ENCODE measurements around the gene COL6A3. TPM values are rescaled to one million over a fixed set of nuclear protein-coding genes. Genes with fewer than 3 reads are reported as not detected.

COL6A3 gene
- total RNA-seq, 1 experiment from 2014 or later, result 1.2 TPM

DNA sequence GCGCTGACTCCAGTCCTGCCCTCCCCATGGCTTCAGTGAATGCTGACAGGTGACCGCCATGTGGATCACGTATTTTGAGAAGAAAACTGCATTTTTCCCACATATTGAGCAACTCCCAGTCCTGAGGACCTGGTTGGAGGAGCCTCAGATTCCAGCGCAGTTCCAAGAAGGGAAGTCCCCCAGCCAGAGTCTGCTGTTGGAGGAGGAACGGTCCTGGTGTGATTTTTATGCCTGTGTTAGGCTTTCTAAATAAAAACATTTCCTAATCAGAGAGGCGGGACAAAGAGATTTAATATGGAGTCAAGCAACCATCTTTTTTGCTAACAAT lies 32.3 kb upstream of the COL6A3 start (continued):
- TF ChIP-seq, protein P1, sequence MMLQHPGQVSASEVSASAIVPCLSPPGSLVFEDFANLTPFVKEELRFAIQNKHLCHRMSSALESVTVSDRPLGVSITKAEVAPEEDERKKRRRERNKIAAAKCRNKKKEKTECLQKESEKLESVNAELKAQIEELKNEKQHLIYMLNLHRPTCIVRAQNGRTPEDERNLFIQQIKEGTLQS (IDR thresholded peaks at IDR 0.05), result no peak
- TF ChIP-seq, protein P2, sequence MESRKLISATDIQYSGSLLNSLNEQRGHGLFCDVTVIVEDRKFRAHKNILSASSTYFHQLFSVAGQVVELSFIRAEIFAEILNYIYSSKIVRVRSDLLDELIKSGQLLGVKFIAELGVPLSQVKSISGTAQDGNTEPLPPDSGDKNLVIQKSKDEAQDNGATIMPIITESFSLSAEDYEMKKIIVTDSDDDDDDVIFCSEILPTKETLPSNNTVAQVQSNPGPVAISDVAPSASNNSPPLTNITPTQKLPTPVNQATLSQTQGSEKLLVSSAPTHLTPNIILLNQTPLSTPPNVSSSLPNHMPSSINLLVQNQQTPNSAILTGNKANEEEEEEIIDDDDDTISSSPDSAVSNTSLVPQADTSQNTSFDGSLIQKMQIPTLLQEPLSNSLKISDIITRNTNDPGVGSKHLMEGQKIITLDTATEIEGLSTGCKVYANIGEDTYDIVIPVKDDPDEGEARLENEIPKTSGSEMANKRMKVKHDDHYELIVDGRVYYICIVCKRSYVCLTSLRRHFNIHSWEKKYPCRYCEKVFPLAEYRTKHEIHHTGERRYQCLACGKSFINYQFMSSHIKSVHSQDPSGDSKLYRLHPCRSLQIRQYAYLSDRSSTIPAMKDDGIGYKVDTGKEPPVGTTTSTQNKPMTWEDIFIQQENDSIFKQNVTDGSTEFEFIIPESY (IDR thresholded peaks at IDR 0.05; ENCODE audit: extremely low read depth, insufficient replicate concordance, low read length), result no peak
- TF ChIP-seq CEBPB (IDR thresholded peaks at IDR 0.05; ENCODE audit: low read depth) (no peak), EZH2phosphoT487 (IDR thresholded peaks at IDR 0.05; ENCODE audit: borderline replicate concordance) (no peak), SRF (IDR thresholded peaks at IDR 0.05; ENCODE audit: low read depth) (no peak), ZNF274 (IDR thresholded peaks at IDR 0.05; ENCODE audit: low read depth, low read length) (no peak), TCF7L2 (IDR thresholded peaks at IDR 0.05; ENCODE audit: borderline replicate concordance, extremely low read depth, insufficient read depth, insufficient read length) (no peak), EZH2 (IDR thresholded peaks at IDR 0.05) (no peak)

DNA sequence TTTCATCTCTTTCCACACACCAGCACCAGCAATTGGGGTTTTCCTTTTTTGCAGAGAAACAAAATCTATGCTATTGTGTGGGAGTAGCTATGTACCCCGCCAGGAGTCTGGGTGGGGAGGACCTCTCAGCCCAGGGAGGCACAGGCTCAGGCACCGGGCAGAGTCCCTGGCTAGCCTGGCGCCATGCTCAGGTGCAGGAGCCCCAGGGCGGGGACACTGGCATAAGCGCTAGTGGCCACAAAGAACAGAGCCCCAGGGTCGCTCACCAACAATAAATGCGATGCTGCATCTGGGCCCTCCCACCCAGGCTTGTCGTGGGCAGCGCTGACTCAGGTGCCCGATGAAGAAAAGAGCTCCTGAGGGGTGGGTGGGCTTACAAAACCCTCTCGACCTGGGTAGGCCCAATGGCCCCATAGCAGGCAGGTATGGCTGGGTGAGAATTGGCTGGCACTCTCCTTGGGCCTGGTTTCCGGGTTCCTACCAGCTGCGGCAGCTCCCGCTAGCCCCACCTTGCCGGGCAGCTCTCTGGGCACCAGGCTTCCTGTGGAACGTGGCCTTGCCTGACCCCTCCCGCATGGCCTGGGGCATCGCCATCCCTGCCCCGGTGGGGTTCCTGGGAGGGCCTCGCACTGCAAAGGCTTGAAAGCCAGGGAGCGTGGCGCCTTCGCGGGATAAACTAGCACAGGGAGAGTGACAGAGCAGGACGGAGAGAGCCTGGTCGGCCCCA lies 31.8 kb upstream of the COL6A3 start:
- BruUV-seq (replicated peaks), result no TSS peak
- no peak for DNase-seq (ENCODE audit: low read depth, low spot score)

More for the DNA sequence above, 31.8 kb upstream of the COL6A3 start:
- Histone ChIP-seq H3K27ac (ENCODE audit: low read depth, low read length) (no peak overlapping the region), H2AFZ (ENCODE audit: low read depth, low read length, poor library complexity, severe bottlenecking) (no peak overlapping the region), H3K36me3 (ENCODE audit: control insufficient read depth in 1 of 2, insufficient read depth in 2 of 2, low read length in 2 of 2) (no peaks in the 10 kb centered on the region), H3K9ac (ENCODE audit: low read length) (no peak overlapping the region), H3K79me2 (ENCODE audit: insufficient read depth, low read length) (no peaks in the 10 kb centered on the region), H3K27me3 (ENCODE audit: insufficient read depth, low read length) (0 out of 2 replicates have a peak, but pooled peaks cover 19% of the 10 kb centered on the region), H3K9me2 (ENCODE audit: insufficient read depth) (no peaks in the 10 kb centered on the region), H3K4me2 (ENCODE audit: low read length) (no peak overlapping the region), H4K20me1 (ENCODE audit: insufficient read depth) (no peaks in the 10 kb centered on the region), H3K4me1 (ENCODE audit: control insufficient read depth in 1 of 2, insufficient read depth in 2 of 2, low read length in 2 of 2) (no peaks in the 10 kb centered on the region), H3K4me3 (replicated peaks in 1 of 2; ENCODE audit: low read depth in 1 of 2, low read length in 2 of 2) (no peak overlapping the region), H3K9me3 (ENCODE audit: control insufficient read depth in 1 of 2, insufficient read depth in 1 of 2, low read depth in 1 of 2, low read length in 2 of 2) (no peaks in the 10 kb centered on the region)
- no peak for ATAC-seq
- intact Hi-C loops (cut with micrococcal nuclease), result no loop called here
- ChIA-PET POLR2A (no interaction called here), CTCF (no interaction called here), RAD21 (ENCODE audit: low non-redundant PET in 1 of 2, low total read pairs in 2 of 2, uncharacterized antibody in 2 of 2, unreplicated experiment in 2 of 2) (no interaction called here)
- TF ChIP-seq ZFX (IDR thresholded peaks at IDR 0.05) (no peak), POLR2A (IDR thresholded peaks at IDR 0.05; ENCODE audit: borderline replicate concordance, extremely low read depth, insufficient read depth, insufficient read length) (no peak)
